ENCODE results near the gene CRYBA2.
A peak's percentile ranks its signal among the peaks of the same experiment; 100 is the strongest.

GRCh38 chr2:219003267-219003634 lies 10.0 kb upstream of the CRYBA2 start:
- peak in 1 of 3 experiments; percentile 9 for TF ChIP-seq CTCF (IDR thresholded peaks at IDR 0.05)
- TF ChIP-seq POLR2A (IDR thresholded peaks at IDR 0.05) = no peak
